Panc1 (cell line): ENCODE results near the gene RRM2.

Experiments used
- TF ChIP-seq, protein P1 (sequence below), 2 experiments: IDR thresholded peaks; 2 replicates each; pipeline ENCODE4 v1.6.1; 2011 to 2012; ENCODE audit warnings: low read depth in 2 of 2, control low read depth in 1 of 2, low read length in 1 of 2, mild to moderate bottlenecking in 1 of 2, moderate library complexity in 1 of 2; ENCODE audit not compliant: insufficient read depth in 1 of 2
- TF ChIP-seq, protein P2 (sequence below): fragments of 450-650 bp; IDR thresholded peaks from 2 replicates; pipeline ENCODE4 v1.5.1; 2017; ENCODE audit warnings: mild to moderate bottlenecking

DNA sequence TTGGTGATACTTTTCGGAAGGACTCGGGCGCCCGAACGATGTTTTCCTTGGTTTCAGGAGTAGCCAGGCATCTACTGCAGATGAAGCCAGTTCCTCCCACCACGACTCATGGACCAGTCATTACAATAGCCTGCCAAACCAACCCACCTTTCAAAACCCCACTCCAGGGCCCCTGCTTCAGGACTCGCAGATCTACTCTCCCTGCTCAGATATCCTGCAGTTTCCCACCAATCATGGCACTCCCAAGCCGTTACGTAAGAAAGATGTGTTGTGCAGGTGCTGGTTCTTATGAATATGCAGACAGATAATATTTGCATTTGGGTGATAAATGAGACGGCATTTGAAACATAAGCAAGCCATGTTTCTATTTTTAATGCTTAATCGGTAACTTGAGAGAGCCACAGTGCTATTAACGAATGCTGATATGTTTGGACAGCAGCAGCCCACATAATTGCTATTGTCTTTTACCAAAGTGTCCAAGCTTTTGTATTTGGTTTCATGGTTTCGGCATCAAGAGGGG lies 38.8 kb upstream of the RRM2 start:
- TF ChIP-seq, protein P1, sequence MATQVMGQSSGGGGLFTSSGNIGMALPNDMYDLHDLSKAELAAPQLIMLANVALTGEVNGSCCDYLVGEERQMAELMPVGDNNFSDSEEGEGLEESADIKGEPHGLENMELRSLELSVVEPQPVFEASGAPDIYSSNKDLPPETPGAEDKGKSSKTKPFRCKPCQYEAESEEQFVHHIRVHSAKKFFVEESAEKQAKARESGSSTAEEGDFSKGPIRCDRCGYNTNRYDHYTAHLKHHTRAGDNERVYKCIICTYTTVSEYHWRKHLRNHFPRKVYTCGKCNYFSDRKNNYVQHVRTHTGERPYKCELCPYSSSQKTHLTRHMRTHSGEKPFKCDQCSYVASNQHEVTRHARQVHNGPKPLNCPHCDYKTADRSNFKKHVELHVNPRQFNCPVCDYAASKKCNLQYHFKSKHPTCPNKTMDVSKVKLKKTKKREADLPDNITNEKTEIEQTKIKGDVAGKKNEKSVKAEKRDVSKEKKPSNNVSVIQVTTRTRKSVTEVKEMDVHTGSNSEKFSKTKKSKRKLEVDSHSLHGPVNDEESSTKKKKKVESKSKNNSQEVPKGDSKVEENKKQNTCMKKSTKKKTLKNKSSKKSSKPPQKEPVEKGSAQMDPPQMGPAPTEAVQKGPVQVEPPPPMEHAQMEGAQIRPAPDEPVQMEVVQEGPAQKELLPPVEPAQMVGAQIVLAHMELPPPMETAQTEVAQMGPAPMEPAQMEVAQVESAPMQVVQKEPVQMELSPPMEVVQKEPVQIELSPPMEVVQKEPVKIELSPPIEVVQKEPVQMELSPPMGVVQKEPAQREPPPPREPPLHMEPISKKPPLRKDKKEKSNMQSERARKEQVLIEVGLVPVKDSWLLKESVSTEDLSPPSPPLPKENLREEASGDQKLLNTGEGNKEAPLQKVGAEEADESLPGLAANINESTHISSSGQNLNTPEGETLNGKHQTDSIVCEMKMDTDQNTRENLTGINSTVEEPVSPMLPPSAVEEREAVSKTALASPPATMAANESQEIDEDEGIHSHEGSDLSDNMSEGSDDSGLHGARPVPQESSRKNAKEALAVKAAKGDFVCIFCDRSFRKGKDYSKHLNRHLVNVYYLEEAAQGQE (IDR thresholded peaks at IDR 0.05; ENCODE audit: insufficient read depth in 1 of 2, low read depth in 2 of 2, low read length in 1 of 2), result no peak; a peak in 1 of 4 replicates
- TF ChIP-seq, protein P2, sequence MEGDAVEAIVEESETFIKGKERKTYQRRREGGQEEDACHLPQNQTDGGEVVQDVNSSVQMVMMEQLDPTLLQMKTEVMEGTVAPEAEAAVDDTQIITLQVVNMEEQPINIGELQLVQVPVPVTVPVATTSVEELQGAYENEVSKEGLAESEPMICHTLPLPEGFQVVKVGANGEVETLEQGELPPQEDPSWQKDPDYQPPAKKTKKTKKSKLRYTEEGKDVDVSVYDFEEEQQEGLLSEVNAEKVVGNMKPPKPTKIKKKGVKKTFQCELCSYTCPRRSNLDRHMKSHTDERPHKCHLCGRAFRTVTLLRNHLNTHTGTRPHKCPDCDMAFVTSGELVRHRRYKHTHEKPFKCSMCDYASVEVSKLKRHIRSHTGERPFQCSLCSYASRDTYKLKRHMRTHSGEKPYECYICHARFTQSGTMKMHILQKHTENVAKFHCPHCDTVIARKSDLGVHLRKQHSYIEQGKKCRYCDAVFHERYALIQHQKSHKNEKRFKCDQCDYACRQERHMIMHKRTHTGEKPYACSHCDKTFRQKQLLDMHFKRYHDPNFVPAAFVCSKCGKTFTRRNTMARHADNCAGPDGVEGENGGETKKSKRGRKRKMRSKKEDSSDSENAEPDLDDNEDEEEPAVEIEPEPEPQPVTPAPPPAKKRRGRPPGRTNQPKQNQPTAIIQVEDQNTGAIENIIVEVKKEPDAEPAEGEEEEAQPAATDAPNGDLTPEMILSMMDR, result no peak
